AG04450 (cell line): ENCODE results near the gene PLXNA2. TPM values are rescaled to one million over a fixed set of nuclear protein-coding genes. Genes with fewer than 3 reads are reported as not detected.

Experiments
- CTCF ChIA-PET: fragments of 300-600, 350-600 bp; formaldehyde crosslinking; extraction: SDS; loops from one replicate; lab custom pipeline; 2022; ENCODE audit warnings: antibody characterized with exemption, inconsistent platforms; lab: Charles Lee
- POLR2A ChIA-PET: fragments of 350-600 bp; formaldehyde crosslinking; extraction: SDS; loops from one replicate; lab custom pipeline; 2021; ENCODE audit warnings: antibody characterized with exemption, inconsistent platforms; lab: Yijun Ruan, JAX
- DNase-seq: peaks from one replicate; pipeline ENCODE4 v3.0.0-alpha.2; 2011; ENCODE audit warnings: low read depth, low spot score
- H3K27ac ChIP-seq: one replicate; pipeline ENCODE4 v1.5.1; 2012; ENCODE audit warnings: low read depth, low read length, control low read depth
- H3K27me3 ChIP-seq: one replicate; pipeline ENCODE4 v1.6.0; 2012; ENCODE audit warnings: low read length; ENCODE audit not compliant: control insufficient read depth, insufficient read depth
- H3K4me3 ChIP-seq: 2 replicates; pipeline ENCODE4 v1.5.1; 2011; ENCODE audit warnings: mild to moderate bottlenecking, low read depth, low read length, control low read depth
- H3K9me3 ChIP-seq: 2 replicates; pipeline ENCODE4 v1.5.1; 2012; ENCODE audit warnings: low read length; ENCODE audit not compliant: control insufficient read depth, insufficient read depth
- CTCF ChIP-seq: IDR thresholded peaks from 2 replicates; pipeline ENCODE4 v1.5.1; 2011; ENCODE audit warnings: low read depth, low read length, control low read depth, inconsistent platforms
- polyA plus RNA-seq: library from polyadenylated mRNA; depleted of rRNA; stranded (reverse); fragments of >200 nt; gene quantifications from 2 replicates; pipeline ENCODE4 v1.2.3, GENCODE V29; 2011

The PLXNA2 gene
- polyA plus RNA-seq, 1 experiment: 0.10 TPM

GRCh38 chr1:208108213-208108608, 136.0 kb downstream of the PLXNA2 start:
- TF ChIP-seq CTCF: no peak
- no peaks in the 10 kb centered on the region for H3K27me3 ChIP-seq
- ChIA-PET CTCF (no interaction called here), POLR2A (no interaction called here)
- H3K9me3 ChIP-seq: no peaks in the 10 kb centered on the region
- DNase-seq: no peak
- no peak overlapping the region for H3K27ac ChIP-seq
- H3K4me3 ChIP-seq: no peak overlapping the region

DNA sequence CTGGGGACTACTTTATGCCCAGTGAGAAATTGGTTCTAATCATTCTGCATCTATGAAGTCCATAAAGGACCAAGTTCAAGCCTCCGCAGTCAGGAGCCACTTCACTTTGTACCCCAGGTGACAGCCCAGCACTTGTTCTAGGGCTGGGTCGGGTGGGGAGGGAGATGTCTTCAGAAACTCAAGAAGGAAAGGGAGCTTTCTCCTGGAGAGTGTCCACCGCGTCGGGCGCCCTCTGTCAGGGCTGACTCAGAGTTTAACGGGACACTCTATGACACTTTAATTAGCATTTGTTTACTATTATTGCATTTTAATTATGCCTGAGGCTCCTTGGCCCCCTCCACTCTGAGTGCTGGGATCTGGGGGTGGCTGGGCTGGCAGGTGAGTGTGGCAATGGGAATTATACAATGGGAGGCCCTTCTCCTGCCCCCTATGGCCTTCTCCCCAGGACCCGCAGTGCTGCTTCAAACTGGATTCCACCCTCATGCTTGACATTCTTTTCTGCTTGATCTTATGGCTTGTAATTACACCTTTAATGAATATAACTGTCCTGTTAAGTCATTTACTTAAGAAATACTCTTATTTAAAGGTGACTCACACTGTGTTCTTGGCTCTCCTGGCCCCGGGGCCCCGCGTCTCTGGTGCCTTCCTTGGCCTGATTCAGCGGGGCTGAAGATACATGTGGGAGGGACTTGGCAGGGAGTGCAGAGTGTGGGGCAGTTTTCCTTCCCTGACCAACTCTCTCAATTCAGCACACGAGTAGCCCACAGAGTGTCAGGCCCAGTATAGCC, 136.6 kb downstream of the PLXNA2 start:
- POLR2A ChIA-PET: no interaction called here
- CTCF ChIA-PET: interaction anchor here (0.7 kb wide), 1 partner anchor 131 kb away, joined by 3 read pairs; no protein-coding TSS in a partner anchor

DNA sequence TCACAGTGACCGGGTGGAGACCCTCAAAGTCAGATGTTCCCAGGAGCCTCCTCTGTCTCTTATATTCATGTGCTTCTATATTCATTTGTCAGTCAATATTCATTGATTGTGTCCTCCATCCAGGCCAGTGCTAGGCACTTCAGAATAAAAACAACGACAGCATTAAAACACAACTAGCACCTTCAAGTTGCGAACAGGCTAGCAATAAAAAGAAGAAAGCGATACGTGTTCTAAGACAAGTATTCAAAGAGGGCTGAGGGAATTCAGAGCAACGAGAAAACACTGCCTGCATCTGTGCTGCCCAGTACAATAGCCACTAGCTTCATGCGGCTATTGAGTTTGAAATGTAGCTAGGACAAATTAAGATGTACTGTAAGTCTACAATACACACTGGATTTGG, 138.0 kb downstream of the PLXNA2 start:
- DNase-seq: no peak
- ChIA-PET CTCF (no interaction called here), POLR2A (no interaction called here)
- H3K27ac ChIP-seq: no peak overlapping the region
- TF ChIP-seq CTCF: no peak
- no peak overlapping the region for H3K4me3 ChIP-seq
- no peaks in the 10 kb centered on the region for H3K9me3 ChIP-seq
- H3K27me3 ChIP-seq: no peaks in the 10 kb centered on the region

More for the DNA sequence above, 136.6 kb downstream of the PLXNA2 start:
- Histone ChIP-seq H3K4me3 (no peak overlapping the region), H3K9me3 (no peaks in the 10 kb centered on the region), H3K27me3 (no peaks in the 10 kb centered on the region), H3K27ac (no peak overlapping the region)
- no peak for DNase-seq
- no peak for TF ChIP-seq CTCF

DNA sequence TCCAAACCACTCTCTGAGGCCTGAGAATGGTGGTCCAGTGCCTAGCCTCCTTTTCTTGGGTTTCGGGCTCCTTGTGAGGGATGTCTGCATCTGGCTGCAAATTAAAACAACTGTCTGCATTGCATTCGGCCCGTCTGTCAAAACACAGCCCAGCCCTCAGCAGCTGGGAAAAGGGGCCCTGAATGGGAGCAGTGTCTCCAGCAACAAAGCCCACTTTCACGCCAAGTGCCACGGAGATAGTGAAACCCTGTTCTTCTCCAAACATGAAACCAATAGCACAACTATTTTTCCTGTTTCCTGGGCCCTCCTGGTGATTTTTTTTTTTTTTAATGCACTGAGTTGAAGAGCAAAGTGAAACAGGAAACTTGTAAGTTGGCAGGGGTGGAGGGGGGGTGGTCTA, 138.4 kb downstream of the PLXNA2 start:
- TF ChIP-seq CTCF: no peak
- Histone ChIP-seq H3K27ac (no peak overlapping the region), H3K27me3 (no peaks in the 10 kb centered on the region), H3K4me3 (no peak overlapping the region), H3K9me3 (no peaks in the 10 kb centered on the region)
- no peak for DNase-seq
- POLR2A ChIA-PET: no interaction called here
- CTCF ChIA-PET: no interaction called here
